ENCODE data around the gene VPS13C. TPM values are rescaled to one million over a fixed set of nuclear protein-coding genes. Genes with fewer than 3 reads are reported as not detected.

Gene VPS13C
- total and polyA plus RNA-seq, 2 experiments from 2014 or later, result 10.2 to 20.5 TPM

DNA sequence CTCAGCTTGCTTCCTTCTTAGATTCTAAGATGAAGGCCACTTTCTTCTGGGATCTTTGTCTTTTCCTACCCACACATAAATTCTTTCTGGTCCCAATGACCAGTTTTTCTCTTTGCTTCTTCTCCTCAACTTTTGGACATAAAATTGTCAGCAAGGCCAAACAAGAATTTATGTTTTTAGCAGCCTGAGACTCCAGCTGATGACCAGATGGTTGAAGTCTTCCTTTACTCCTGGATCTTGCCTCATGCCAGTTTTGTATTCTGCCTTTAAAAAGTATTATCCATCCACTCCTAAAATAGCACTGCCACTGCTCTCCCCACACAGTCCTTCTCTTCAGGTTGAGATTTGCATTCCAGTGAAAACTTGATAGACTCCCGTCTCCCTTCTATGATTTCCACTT is 236.0 kb downstream of the VPS13C start:
- Histone ChIP-seq H3K79me2 (replicated peaks; ENCODE audit: insufficient read depth) (no peaks in the 10 kb centered on the region), H3F3A (replicated peaks; ENCODE audit: low read depth) (no peaks in the 10 kb centered on the region), H4K20me1 (replicated peaks; ENCODE audit: insufficient read depth) (no peaks in the 10 kb centered on the region; the same call in 1 of the 2 replicates), H3K27me3 (ENCODE audit: insufficient read depth) (no peaks in the 10 kb centered on the region), H3K9me2 (ENCODE audit: insufficient read depth) (peaks cover 13% of the 10 kb centered on the region), H2AFZ (no peak overlapping the region), H3K27ac (ENCODE audit: low read depth) (no peak overlapping the region), H3K4me1 (ENCODE audit: insufficient read depth) (no peaks in the 10 kb centered on the region), H3K36me3 (ENCODE audit: insufficient read depth) (no peaks in the 10 kb centered on the region), H3K4me3 (no peak overlapping the region), H3K4me2 (no peak overlapping the region)
- H3K9me3 Mint-ChIP-seq, result no peaks in the 10 kb centered on the region; the same call in 2 of the 3 replicates
- peaks cover 2% of the 10 kb centered on the region for H3K27me3 Mint-ChIP-seq (ENCODE audit: insufficient read depth, low read depth, poor library complexity)
- no peak for DNase-seq (ENCODE audit: low spot score)
- no peak for ATAC-seq
- no peaks in the 10 kb centered on the region for H3K4me1 Mint-ChIP-seq
- no peak overlapping the region for H3K4me3 Mint-ChIP-seq
- no peak overlapping the region for H3K27ac Mint-ChIP-seq
- no peaks in the 10 kb centered on the region for H3K36me3 Mint-ChIP-seq (ENCODE audit: low read depth)
- TF ChIP-seq EZH2phosphoT487 (IDR thresholded peaks at IDR 0.05; ENCODE audit: unreplicated experiment) (no peak), NANOG (IDR thresholded peaks at IDR 0.05; ENCODE audit: borderline replicate concordance) (no peak), STAT1 (IDR thresholded peaks at IDR 0.05; ENCODE audit: unreplicated experiment) (no peak), CREB1 (CRISPR knock-in tag; IDR thresholded peaks at IDR 0.05; ENCODE audit: low read depth) (no peak), ZNF114 (CRISPR knock-in tag; IDR thresholded peaks at IDR 0.05) (no peak), EZH2 (IDR thresholded peaks at IDR 0.05; ENCODE audit: low read depth, unreplicated experiment) (no peak), ETS1 (IDR thresholded peaks at IDR 0.05) (no peak)
- TF ChIP-seq, protein P1, sequence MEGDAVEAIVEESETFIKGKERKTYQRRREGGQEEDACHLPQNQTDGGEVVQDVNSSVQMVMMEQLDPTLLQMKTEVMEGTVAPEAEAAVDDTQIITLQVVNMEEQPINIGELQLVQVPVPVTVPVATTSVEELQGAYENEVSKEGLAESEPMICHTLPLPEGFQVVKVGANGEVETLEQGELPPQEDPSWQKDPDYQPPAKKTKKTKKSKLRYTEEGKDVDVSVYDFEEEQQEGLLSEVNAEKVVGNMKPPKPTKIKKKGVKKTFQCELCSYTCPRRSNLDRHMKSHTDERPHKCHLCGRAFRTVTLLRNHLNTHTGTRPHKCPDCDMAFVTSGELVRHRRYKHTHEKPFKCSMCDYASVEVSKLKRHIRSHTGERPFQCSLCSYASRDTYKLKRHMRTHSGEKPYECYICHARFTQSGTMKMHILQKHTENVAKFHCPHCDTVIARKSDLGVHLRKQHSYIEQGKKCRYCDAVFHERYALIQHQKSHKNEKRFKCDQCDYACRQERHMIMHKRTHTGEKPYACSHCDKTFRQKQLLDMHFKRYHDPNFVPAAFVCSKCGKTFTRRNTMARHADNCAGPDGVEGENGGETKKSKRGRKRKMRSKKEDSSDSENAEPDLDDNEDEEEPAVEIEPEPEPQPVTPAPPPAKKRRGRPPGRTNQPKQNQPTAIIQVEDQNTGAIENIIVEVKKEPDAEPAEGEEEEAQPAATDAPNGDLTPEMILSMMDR (conservative IDR thresholded peaks at IDR 0.05; ENCODE audit: low read depth in 2 of 2), result no peak

GRCh38 chr15:61822511-61822910 is 237.7 kb downstream of the VPS13C start:
- no peak for ATAC-seq
- H3K27me3 Mint-ChIP-seq (ENCODE audit: insufficient read depth, low read depth, poor library complexity), result no peaks in the 10 kb centered on the region
- DNase-seq (ENCODE audit: low spot score), result no peak
- TF ChIP-seq, protein P1 (conservative IDR thresholded peaks at IDR 0.05; ENCODE audit: low read depth in 2 of 2), result no peak
- TF ChIP-seq STAT1 (IDR thresholded peaks at IDR 0.05; ENCODE audit: unreplicated experiment), result no peak
- TF ChIP-seq EZH2phosphoT487 (IDR thresholded peaks at IDR 0.05; ENCODE audit: unreplicated experiment), result no peak
- TF ChIP-seq POLR2AphosphoS5 (IDR thresholded peaks at IDR 0.05; ENCODE audit: low read depth), result no peak
- TF ChIP-seq ZNF462 (CRISPR knock-in tag; IDR thresholded peaks at IDR 0.05), result no peak
- TF ChIP-seq EZH2 (IDR thresholded peaks at IDR 0.05; ENCODE audit: low read depth, unreplicated experiment), result no peak
- no peak for TF ChIP-seq ZNF331 (CRISPR knock-in tag; IDR thresholded peaks at IDR 0.05; ENCODE audit: low read depth)

More at GRCh38 chr15:61822511-61822910, 237.7 kb downstream of the VPS13C start:
- no peaks in the 10 kb centered on the region for H3F3A ChIP-seq (replicated peaks; ENCODE audit: low read depth)
- no peaks in the 10 kb centered on the region for H3K4me1 ChIP-seq (ENCODE audit: insufficient read depth)
- no peak overlapping the region for H3K27ac ChIP-seq (ENCODE audit: low read depth)
- no peak overlapping the region for H3K4me3 Mint-ChIP-seq
- no peaks in the 10 kb centered on the region for H3K27me3 ChIP-seq (ENCODE audit: insufficient read depth)
- H2AFZ ChIP-seq, result no peak overlapping the region
- no peaks in the 10 kb centered on the region for H3K36me3 ChIP-seq (ENCODE audit: insufficient read depth)
- no peaks in the 10 kb centered on the region for H3K79me2 ChIP-seq (replicated peaks; ENCODE audit: insufficient read depth)
- no peak overlapping the region for H3K4me2 ChIP-seq
- no peaks in the 10 kb centered on the region; the same call in 2 of the 3 replicates for H3K9me3 Mint-ChIP-seq
- H3K36me3 Mint-ChIP-seq (ENCODE audit: low read depth), result no peaks in the 10 kb centered on the region
- no peak overlapping the region for H3K4me3 ChIP-seq
- peaks cover 4% of the 10 kb centered on the region for H3K4me1 Mint-ChIP-seq
- peaks cover 13% of the 10 kb centered on the region for H3K9me2 ChIP-seq (ENCODE audit: insufficient read depth)
- no peaks in the 10 kb centered on the region; the same call in 1 of the 2 replicates for H4K20me1 ChIP-seq (replicated peaks; ENCODE audit: insufficient read depth)
- no peak overlapping the region for H3K27ac Mint-ChIP-seq

All from GM23338 (cell line).